Heart left ventricle (tissue), 13 donors: ENCODE measurements around the gene VWA8.

ENCODE experiments used
- CTCF ChIP-seq, 12 donors: fragments of 200-600 bp; sonication (generic) in 4 of 12; IDR thresholded peaks; one replicate each; pipeline versions ENCODE4 v1.5.0 to v1.8.0; 2018 to 2022; ENCODE audit warnings: antibody characterized with exemption in 12 of 12, mild to moderate bottlenecking in 5 of 12
- POLR2A ChIP-seq, 2 donors: fragments of 450-650 bp; IDR thresholded peaks; one replicate each; pipeline ENCODE4 v1.6.1; 2017; ENCODE audit warnings: antibody characterized with exemption in 2 of 2, mild to moderate bottlenecking in 2 of 2, moderate library complexity in 2 of 2
- donor health status: ischemic (EF 13 %, LVEDD 7.1; RV severe dilation, severe dysfunction).
- donor health status: DM: no; HTN: yes; CAD: no.
- donor health status: DM: no; HTN: no; CAD: no.
- donor health status: ischemic (EF 25% LVEDD 6.9; RV normal size, moderate dysfunction).
- donor health status: ischemic (EF 25% LVEDD 5.7; RV mildly dilated, moderate dysfunction).
- donor health status: ischemic (EF 35%, LVEDD 5.7; RV mildly dilated, moderate dysfunction).
- donor health status: nonischemic (EF 11% LVEDD 7.7; RV severe dilation, severe dysfunction).
- donor health status: DM: yes; HTN: yes; CAD: no.
- donor health status: PGD.
- donor health status: ischemic (EF 29% LVEDD 5.4; RV normal size, mild dysfunction).
- donor health status: nonischemic (EF 23%, LVEDD 6.1; RV moderate dilation, normal function).

GRCh38 chr13:41995946-41996345, 35.0 kb upstream of the VWA8 start:
- TF ChIP-seq CTCF (IDR thresholded peaks at IDR 0.05) = no peak
- no peak for TF ChIP-seq POLR2A (IDR thresholded peaks at IDR 0.05)
